ENCODE results near the gene EXD2.

The EXD2 gene

DNA sequence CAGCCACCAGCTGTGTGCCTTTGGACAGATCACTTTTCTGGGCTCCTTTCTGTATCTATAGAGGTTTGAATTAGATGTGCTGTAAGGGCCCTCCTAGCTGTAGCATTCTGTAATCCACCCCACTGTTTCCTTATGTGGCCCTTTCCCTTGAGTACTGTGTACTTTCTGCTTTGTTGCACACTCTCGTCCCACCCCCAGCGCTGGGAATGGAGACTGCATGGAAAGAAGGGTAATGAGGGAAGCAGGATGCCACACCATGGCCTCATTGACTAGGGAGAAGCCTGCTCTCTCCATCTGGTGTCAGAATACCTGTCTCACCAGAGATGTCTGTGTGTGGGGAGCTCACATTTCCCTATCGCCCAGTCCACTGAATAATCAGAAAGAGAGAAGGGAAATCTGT is 55.0 kb downstream of the EXD2 start:
- no CpG with 5 or more reads among the region's 3 CpGs for WGBS (ENCODE audit: insufficient coverage, insufficient read length)
- H3K4me1 ChIP-seq (ENCODE audit: control insufficient read depth, insufficient read depth, low read length), result no peaks in the 10 kb centered on the region
- DNase-seq (ENCODE audit: low read depth, low spot score), result no peak

DNA sequence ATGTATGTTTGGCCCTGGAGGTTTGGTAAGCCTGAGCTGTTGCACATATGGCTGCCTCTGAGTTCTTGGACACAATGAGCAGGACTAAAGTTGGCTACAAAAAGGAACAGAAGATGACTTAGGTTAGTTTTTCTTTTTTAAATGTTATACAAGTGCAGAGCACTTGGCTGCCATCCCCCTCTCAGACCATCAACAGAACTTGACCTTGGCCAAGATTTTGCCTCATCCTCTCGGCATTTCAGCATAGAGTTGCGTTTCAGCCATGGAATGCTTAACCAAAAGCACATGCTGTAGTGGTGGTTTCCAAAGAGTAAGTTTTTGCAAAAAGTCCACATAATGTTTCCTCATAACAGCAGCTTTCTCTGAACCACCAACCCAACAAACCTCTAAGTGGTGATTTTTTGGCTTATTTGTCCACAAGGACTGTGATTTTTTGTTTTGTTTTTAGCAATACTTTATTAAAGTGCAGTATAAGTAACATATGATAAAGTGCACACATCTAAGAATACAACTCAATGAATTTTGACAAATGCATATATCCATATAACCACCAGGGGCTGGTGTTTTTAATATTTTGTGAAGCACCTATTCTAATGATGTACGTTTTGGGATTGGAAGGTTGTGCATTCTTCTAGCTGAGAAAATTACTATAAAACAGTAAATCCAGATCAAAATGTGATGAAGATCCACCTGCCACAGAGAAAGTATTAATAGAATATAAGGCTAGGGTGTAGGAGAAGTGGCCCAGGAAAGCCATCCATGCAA is 56.6 kb downstream of the EXD2 start:
- no peak overlapping the region for H3K4me3 ChIP-seq (ENCODE audit: low read length)
- no peaks in the 10 kb centered on the region for H3K27me3 ChIP-seq (ENCODE audit: control insufficient read depth, insufficient read depth, low read length)
- no peaks in the 10 kb centered on the region for H3K4me1 ChIP-seq (ENCODE audit: control insufficient read depth, insufficient read depth, low read length)
- H3K36me3 ChIP-seq (ENCODE audit: control insufficient read depth, insufficient read depth, low read length), result no peaks in the 10 kb centered on the region
- no peak overlapping the region for H3K27ac ChIP-seq (ENCODE audit: low read length)
- no peak for DNase-seq (ENCODE audit: low read depth, low spot score)
- no peaks in the 10 kb centered on the region for H3K9me3 ChIP-seq (ENCODE audit: control insufficient read depth, insufficient read depth, low read length)
- WGBS (ENCODE audit: insufficient coverage, insufficient read length), result no CpG with 5 or more reads among the region's 3 CpGs

More for the DNA sequence above, 55.0 kb downstream of the EXD2 start:
- Histone ChIP-seq H3K9me3 (ENCODE audit: control insufficient read depth, insufficient read depth, low read length) (no peaks in the 10 kb centered on the region), H3K27me3 (ENCODE audit: control insufficient read depth, insufficient read depth, low read length) (no peaks in the 10 kb centered on the region), H3K36me3 (ENCODE audit: control insufficient read depth, insufficient read depth, low read length) (no peaks in the 10 kb centered on the region), H3K4me3 (ENCODE audit: low read length) (no peak overlapping the region), H3K27ac (ENCODE audit: low read length) (no peak overlapping the region)

DNA sequence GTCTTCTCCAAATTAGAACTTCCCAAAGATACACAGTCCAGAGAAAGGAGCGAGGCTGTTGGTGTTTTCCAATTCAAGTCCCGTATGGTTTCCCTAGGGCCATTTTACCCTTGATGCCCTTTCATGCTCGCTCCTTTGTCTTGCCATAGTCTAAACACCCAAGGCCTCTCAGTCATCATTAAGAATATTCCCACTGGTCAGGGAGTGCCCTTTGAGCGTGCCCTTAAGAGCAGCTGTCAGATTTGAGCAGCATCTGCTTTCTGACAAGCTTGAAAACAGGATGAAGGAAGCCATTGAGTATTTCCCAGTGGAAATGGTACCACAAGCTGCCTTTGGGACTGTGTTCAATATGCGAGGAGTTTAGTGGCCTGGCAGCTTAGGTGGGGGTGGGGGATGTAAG is 58.3 kb downstream of the EXD2 start:
- Histone ChIP-seq H3K4me3 (ENCODE audit: low read length) (no peak overlapping the region), H3K4me1 (ENCODE audit: control insufficient read depth, insufficient read depth, low read length) (no peaks in the 10 kb centered on the region), H3K27ac (ENCODE audit: low read length) (no peak overlapping the region), H3K36me3 (ENCODE audit: control insufficient read depth, insufficient read depth, low read length) (no peaks in the 10 kb centered on the region), H3K27me3 (ENCODE audit: control insufficient read depth, insufficient read depth, low read length) (no peaks in the 10 kb centered on the region), H3K9me3 (ENCODE audit: control insufficient read depth, insufficient read depth, low read length) (no peaks in the 10 kb centered on the region)
- WGBS (ENCODE audit: insufficient coverage, insufficient read length), result no CpG with 5 or more reads among the region's 5 CpGs
- DNase-seq (ENCODE audit: low read depth, low spot score), result no peak

DNA sequence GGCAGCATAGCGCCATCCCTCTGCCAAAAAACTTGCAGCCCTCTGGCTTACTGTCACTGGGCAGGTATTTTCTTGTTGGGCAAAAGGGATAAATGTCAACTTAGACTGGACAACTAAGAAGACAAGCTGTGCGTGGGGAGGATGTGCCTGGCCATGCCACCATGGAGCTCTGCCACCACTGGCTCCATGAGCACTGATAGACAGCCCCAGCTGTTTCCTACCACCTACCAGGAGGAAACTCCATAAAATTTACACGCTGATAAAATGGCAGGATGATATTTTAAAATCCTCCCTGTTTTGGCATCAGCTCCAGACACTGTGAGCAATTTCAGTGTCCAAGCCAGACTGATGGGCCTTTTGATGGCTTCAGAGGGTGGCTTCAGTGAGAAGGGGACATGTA is 61.6 kb downstream of the EXD2 start:
- no CpG with 5 or more reads among the region's 3 CpGs for WGBS (ENCODE audit: insufficient coverage, insufficient read length)
- no peaks in the 10 kb centered on the region for H3K36me3 ChIP-seq (ENCODE audit: control insufficient read depth, insufficient read depth, low read length)
- H3K27me3 ChIP-seq (ENCODE audit: control insufficient read depth, insufficient read depth, low read length), result peaks cover 2% of the 10 kb centered on the region
- no peaks in the 10 kb centered on the region for H3K4me1 ChIP-seq (ENCODE audit: control insufficient read depth, insufficient read depth, low read length)
- no peaks in the 10 kb centered on the region for H3K9me3 ChIP-seq (ENCODE audit: control insufficient read depth, insufficient read depth, low read length)
- DNase-seq (ENCODE audit: low read depth, low spot score), result no peak
- H3K4me3 ChIP-seq (ENCODE audit: low read length), result no peak overlapping the region
- H3K27ac ChIP-seq (ENCODE audit: low read length), result no peak overlapping the region

DNA sequence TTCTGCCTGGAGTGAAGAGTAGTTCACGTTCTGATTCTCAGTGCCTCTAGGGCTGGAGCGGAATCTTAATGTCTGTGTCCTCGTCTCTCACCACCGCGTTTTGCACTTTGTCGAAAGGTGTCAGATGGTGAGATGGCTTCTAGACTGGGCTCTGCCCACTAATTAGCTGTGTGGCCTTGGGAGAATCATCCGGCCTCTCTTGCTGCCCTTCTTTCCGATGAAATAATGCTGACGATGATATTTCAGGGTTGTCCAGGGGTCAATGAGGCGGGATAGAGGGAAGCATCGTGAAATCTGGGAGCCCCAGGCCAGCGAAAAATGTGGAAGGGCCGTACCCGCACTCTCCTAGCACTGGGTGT is 67.8 kb downstream of the EXD2 start:
- WGBS (ENCODE audit: insufficient coverage, insufficient read length), result no CpG with 5 or more reads among the region's 14 CpGs
- Histone ChIP-seq H3K27ac (ENCODE audit: low read length) (no peak overlapping the region), H3K4me3 (ENCODE audit: low read length) (peak overlapping the region; percentile 90; the same call in 1 of the 2 replicates), H3K27me3 (ENCODE audit: control insufficient read depth, insufficient read depth, low read length) (peaks cover 18% of the 10 kb centered on the region), H3K4me1 (ENCODE audit: control insufficient read depth, insufficient read depth, low read length) (0 out of 2 replicates have a peak, but pooled peaks cover 4% of the 10 kb centered on the region), H3K9me3 (ENCODE audit: control insufficient read depth, insufficient read depth, low read length) (no peaks in the 10 kb centered on the region), H3K36me3 (ENCODE audit: control insufficient read depth, insufficient read depth, low read length) (no peaks in the 10 kb centered on the region)
- no peak for DNase-seq (ENCODE audit: low read depth, low spot score)

DNA sequence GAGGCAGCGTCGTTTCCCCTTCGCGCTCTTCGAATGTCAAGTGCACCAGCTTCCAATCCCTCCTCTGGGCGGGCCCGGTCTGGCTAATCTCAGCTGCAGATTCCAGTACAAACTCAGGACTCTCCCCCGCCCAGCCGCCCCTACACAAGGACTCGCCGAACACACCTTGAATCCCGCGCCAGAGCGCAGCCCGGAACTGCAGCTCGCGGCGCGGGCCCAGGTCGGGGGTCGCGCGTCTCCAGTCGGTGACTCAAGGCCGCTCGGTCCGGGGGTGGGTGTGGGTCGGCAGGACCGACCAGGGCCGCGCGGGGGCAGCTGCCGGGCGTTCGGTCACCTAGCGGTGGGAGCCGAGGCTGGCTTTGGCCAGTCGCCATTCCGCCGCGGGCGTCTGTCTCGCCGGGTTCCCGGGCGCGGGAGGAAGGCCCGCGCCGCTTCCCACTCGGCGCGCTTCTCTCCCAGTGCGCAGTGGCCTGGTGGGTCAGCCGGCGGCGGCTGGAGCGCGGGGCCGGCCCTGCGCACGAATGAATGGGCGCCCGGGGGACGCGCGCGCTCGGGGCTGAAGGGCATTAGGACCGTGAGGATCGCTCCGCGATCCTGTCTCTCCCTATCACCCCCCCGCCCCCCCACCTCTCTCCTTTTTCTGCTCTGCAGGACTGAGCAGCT is 68.4 kb downstream of the EXD2 start, which contains the start of gene GALNT16:
GALNT16 (plus strand) TSS at position 632 of the 663 bp plus-strand sequence. CDS start 133 bp downstream, outside the sequence.
- H3K9me3 ChIP-seq (ENCODE audit: control insufficient read depth, insufficient read depth, low read length), result no peaks in the 10 kb centered on the region
- 0 out of 2 replicates have a peak, but pooled peaks cover 4% of the 10 kb centered on the region for H3K4me1 ChIP-seq (ENCODE audit: control insufficient read depth, insufficient read depth, low read length)
- no peaks in the 10 kb centered on the region for H3K36me3 ChIP-seq (ENCODE audit: control insufficient read depth, insufficient read depth, low read length)
- no peak within 1 kb of the TSS for H3K27ac ChIP-seq (ENCODE audit: low read length)
- no CpG with 5 or more reads among the region's 74 CpGs for WGBS (ENCODE audit: insufficient coverage, insufficient read length)
- H3K27me3 ChIP-seq (ENCODE audit: control insufficient read depth, insufficient read depth, low read length), result peaks cover 18% of the 10 kb centered on the region
- no peak for DNase-seq (ENCODE audit: low read depth, low spot score)
- H3K4me3 ChIP-seq (ENCODE audit: low read length), result peak within 1 kb of the TSS; percentile 90

DNA sequence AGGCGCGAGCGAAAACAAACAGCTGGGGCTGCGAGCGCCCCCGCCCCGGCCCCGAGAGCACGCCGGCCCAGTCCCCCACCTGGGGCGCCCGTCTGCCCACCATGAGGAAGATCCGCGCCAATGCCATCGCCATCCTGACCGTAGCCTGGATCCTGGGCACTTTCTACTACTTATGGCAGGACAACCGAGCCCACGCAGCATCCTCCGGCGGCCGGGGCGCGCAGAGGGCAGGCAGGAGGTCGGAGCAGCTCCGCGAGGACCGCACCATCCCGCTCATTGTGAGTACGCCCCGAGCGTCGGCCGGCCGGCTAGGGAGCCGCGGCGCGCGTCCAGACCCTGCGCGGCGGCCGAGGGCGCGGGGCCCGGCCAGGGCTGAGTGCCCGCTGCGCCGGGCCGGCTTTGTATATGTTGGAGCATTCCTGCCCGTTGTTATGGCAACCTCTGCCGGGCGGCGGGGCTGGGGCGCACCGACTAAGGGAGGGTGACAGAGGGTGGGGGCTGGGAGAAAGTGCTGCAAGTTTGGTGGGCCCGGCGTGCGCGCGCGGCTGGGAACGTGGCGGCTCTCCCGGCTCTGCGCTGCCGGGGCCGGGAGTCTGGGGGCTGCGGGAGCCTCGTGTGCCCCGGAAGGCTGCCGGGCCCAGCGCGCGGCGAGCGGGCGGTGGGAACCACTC is 69.0 kb downstream of the EXD2 start:
- H3K9me3 ChIP-seq (ENCODE audit: control insufficient read depth, insufficient read depth, low read length), result no peaks in the 10 kb centered on the region
- no CpG with 5 or more reads among the region's 78 CpGs for WGBS (ENCODE audit: insufficient coverage, insufficient read length)
- peaks cover 18% of the 10 kb centered on the region for H3K27me3 ChIP-seq (ENCODE audit: control insufficient read depth, insufficient read depth, low read length)
- no peaks in the 10 kb centered on the region for H3K36me3 ChIP-seq (ENCODE audit: control insufficient read depth, insufficient read depth, low read length)
- no peak for DNase-seq (ENCODE audit: low read depth, low spot score)
- H3K4me1 ChIP-seq (ENCODE audit: control insufficient read depth, insufficient read depth, low read length), result 0 out of 2 replicates have a peak, but pooled peaks cover 4% of the 10 kb centered on the region
- H3K27ac ChIP-seq (ENCODE audit: low read length), result no peak overlapping the region
- H3K4me3 ChIP-seq (ENCODE audit: low read length), result peak overlapping the region; percentile 90

DNA sequence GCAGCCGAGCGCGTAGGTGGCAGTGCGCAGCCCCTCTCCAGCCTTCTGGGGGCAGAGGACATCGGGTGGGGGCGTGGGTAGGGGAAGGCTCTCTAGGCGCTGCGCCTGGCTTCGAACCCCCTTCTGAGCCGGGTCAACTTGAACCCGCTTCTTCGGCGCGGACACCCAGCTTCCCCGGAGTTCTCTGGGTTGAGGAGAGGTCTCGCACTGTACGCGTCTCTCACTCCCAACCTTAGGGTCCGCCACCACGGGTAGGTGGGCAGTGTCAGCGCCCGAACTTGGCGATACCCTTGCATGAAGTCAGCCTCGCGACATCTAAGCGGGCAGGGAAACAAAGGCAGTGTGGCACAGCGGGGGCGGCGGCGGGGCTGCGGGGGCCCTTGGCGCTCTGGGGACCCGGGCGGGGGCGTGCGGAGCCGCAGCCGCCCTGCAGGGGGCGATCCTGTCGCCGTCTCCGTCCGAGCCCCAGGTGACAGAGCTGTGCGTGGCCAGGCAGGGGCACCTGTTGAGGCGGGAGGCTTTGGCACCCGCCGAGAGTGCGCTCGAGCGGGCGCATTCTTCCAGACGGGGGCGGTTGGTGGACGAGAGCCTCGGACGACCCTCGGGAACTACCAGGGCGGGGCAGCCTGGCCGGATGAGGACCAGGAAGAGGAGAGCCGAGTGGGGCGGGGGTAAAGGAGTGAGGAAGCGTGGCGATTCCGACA is 69.7 kb downstream of the EXD2 start:
- Histone ChIP-seq H3K27ac (ENCODE audit: low read length) (no peak overlapping the region), H3K4me3 (ENCODE audit: low read length) (peak overlapping the region; percentile 90), H3K36me3 (ENCODE audit: control insufficient read depth, insufficient read depth, low read length) (no peaks in the 10 kb centered on the region), H3K9me3 (ENCODE audit: control insufficient read depth, insufficient read depth, low read length) (no peaks in the 10 kb centered on the region), H3K27me3 (ENCODE audit: control insufficient read depth, insufficient read depth, low read length) (peaks cover 18% of the 10 kb centered on the region), H3K4me1 (ENCODE audit: control insufficient read depth, insufficient read depth, low read length) (0 out of 2 replicates have a peak, but pooled peaks cover 4% of the 10 kb centered on the region)
- WGBS (ENCODE audit: insufficient coverage, insufficient read length), result no CpG with 5 or more reads among the region's 64 CpGs
- DNase-seq (ENCODE audit: low read depth, low spot score), result no peak

DNA sequence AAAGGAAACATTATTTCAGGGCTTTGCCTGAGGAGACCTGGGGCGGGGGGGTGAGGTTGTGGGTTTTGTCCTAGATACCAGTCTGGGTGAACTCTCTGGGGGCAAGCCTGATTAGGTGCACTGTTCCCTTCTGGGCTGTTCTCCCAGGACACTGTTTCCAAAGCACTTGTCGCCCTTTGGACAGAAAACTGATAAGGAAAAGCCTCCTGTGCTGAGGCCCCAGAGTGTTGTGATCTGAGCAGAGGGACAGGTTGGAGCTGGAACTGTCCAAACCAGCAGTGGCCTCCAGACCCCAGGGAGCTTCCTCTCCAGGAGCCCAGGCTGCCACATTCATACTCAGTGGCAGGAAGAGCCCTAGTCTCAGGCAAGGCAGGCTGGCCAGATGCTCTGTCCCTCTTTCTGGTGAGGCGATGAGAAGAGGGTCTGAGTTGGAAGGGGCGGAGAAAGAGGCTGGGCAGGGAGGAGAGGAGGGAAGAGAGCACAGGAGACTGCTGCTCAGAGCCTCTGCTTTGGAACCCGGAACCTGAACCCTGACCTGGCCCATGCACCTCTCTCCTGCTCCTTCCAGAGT is 70.5 kb downstream of the EXD2 start:
- Histone ChIP-seq H3K4me3 (ENCODE audit: low read length) (peak overlapping the region; percentile 90; the same call in 1 of the 2 replicates), H3K9me3 (ENCODE audit: control insufficient read depth, insufficient read depth, low read length) (no peaks in the 10 kb centered on the region), H3K4me1 (ENCODE audit: control insufficient read depth, insufficient read depth, low read length) (0 out of 2 replicates have a peak, but pooled peaks cover 4% of the 10 kb centered on the region), H3K36me3 (ENCODE audit: control insufficient read depth, insufficient read depth, low read length) (no peaks in the 10 kb centered on the region), H3K27ac (ENCODE audit: low read length) (no peak overlapping the region), H3K27me3 (ENCODE audit: control insufficient read depth, insufficient read depth, low read length) (peaks cover 18% of the 10 kb centered on the region)
- DNase-seq (ENCODE audit: low read depth, low spot score), result no peak
- no CpG with 5 or more reads among the region's 5 CpGs for WGBS (ENCODE audit: insufficient coverage, insufficient read length)

DNA sequence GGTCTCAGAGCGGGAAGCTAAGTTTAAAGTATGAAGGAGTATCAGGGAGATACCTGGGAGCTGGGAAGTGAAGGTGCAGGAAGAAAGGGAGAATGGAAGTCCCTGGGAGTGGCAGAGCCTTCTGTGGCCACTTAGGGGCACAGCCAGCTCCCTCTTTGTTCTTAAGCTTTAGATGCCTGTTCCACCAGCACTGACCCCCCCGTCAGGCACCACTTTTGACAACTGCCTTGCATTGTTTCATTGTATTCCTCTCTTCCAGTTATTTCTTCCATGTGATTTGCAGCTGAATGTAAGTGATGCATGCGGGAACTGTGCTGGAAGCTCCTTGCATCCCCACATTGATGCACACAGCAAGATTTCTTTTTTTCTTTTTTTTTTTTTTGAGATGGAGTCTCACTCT is 71.2 kb downstream of the EXD2 start:
- Histone ChIP-seq H3K4me3 (ENCODE audit: low read length) (no peak overlapping the region), H3K27ac (ENCODE audit: low read length) (no peak overlapping the region), H3K27me3 (ENCODE audit: control insufficient read depth, insufficient read depth, low read length) (peaks cover 18% of the 10 kb centered on the region), H3K4me1 (ENCODE audit: control insufficient read depth, insufficient read depth, low read length) (0 out of 2 replicates have a peak, but pooled peaks cover 4% of the 10 kb centered on the region), H3K36me3 (ENCODE audit: control insufficient read depth, insufficient read depth, low read length) (no peaks in the 10 kb centered on the region), H3K9me3 (ENCODE audit: control insufficient read depth, insufficient read depth, low read length) (no peaks in the 10 kb centered on the region)
- DNase-seq (ENCODE audit: low read depth, low spot score), result no peak
- WGBS (ENCODE audit: insufficient coverage, insufficient read length), result no CpG with 5 or more reads among the region's 3 CpGs
